Measurements from ENCODE around the gene POLR2H. TPM values are rescaled to one million over a fixed set of nuclear protein-coding genes. Genes with fewer than 3 reads are reported as not detected.

Gene POLR2H
- polyA plus RNA-seq, 5 donors: 80.2 to 98.2 (median 89.6) TPM

Other genes with a start within 250 kb of the POLR2H start
- gene EIF2B5, start 226.4 kb upstream of the POLR2H start, polyA plus RNA-seq (ENCODE audit: insufficient read depth in 1 of 5, insufficient read length in 5 of 5, low replicate concordance in 1 of 5): 10 to 100 TPM; 54.5 to 61.9 (median 56.8) TPM
- 100 to 1,000 TPM in 2 of 5 donors, 10 to 100 TPM in 3; 69.5 to 103 (median 96.1) TPM for gene DVL3, start 206.3 kb upstream of the POLR2H start, polyA plus RNA-seq (ENCODE audit: insufficient read depth in 1 of 5, insufficient read length in 5 of 5, low replicate concordance in 1 of 5)
- 100 to 1,000 TPM; 318 to 368 (median 328) TPM for gene AP2M1, start 186.9 kb upstream of the POLR2H start, polyA plus RNA-seq (ENCODE audit: insufficient read depth in 1 of 5, insufficient read length in 5 of 5, low replicate concordance in 1 of 5)
- 10 to 100 TPM; 52.0 to 70.3 (median 63.0) TPM for gene ABCF3, start 175.5 kb upstream of the POLR2H start, polyA plus RNA-seq (ENCODE audit: insufficient read depth in 1 of 5, insufficient read length in 5 of 5, low replicate concordance in 1 of 5)
- 1 to 10 TPM in 4 of 5 donors, under 1 TPM in 1; 0.95 to 2.2 (median 1.6) TPM for gene VWA5B2, start 132.1 kb upstream of the POLR2H start, polyA plus RNA-seq (ENCODE audit: insufficient read depth in 1 of 5, insufficient read length in 5 of 5, low replicate concordance in 1 of 5)
- 10 to 100 TPM; 23.0 to 37.6 (median 25.5) TPM for gene ALG3, start 112.7 kb upstream of the POLR2H start, polyA plus RNA-seq (ENCODE audit: insufficient read depth in 1 of 5, insufficient read length in 5 of 5, low replicate concordance in 1 of 5)
- 1 to 10 TPM; 1.8 to 4.0 (median 2.5) TPM for gene EEF1AKMT4, start 112.0 kb upstream of the POLR2H start, polyA plus RNA-seq (ENCODE audit: insufficient read depth in 1 of 5, insufficient read length in 5 of 5, low replicate concordance in 1 of 5)
- gene CAMK2N2, start 100.2 kb upstream of the POLR2H start, polyA plus RNA-seq (ENCODE audit: insufficient read depth in 1 of 5, insufficient read length in 5 of 5, low replicate concordance in 1 of 5): under 1 TPM; 0.13 to 0.29 (median 0.16) TPM
- gene ECE2, start 85.7 kb upstream of the POLR2H start, polyA plus RNA-seq (ENCODE audit: insufficient read depth in 1 of 5, insufficient read length in 5 of 5, low replicate concordance in 1 of 5): under 1 TPM in 1 of 5 donors, not detected in 4; 0.13 TPM
- 100 to 1,000 TPM; 183 to 213 (median 205) TPM for gene PSMD2, start 62.5 kb upstream of the POLR2H start, polyA plus RNA-seq (ENCODE audit: insufficient read depth in 1 of 5, insufficient read length in 5 of 5, low replicate concordance in 1 of 5)
- 100 to 1,000 TPM; 141 to 216 (median 161) TPM for gene EIF4G1, start 47.1 kb upstream of the POLR2H start, polyA plus RNA-seq (ENCODE audit: insufficient read depth in 1 of 5, insufficient read length in 5 of 5, low replicate concordance in 1 of 5)
- gene FAM131A, start 24.1 kb upstream of the POLR2H start, polyA plus RNA-seq (ENCODE audit: insufficient read depth in 1 of 5, insufficient read length in 5 of 5, low replicate concordance in 1 of 5): 10 to 100 TPM in 4 of 5 donors, 1 to 10 TPM in 1; 10.0 to 17.4 (median 15.7) TPM
- gene CLCN2, start 105 bp upstream of the POLR2H start, polyA plus RNA-seq (ENCODE audit: insufficient read depth in 1 of 5, insufficient read length in 5 of 5, low replicate concordance in 1 of 5): 10 to 100 TPM in 2 of 5 donors, 1 to 10 TPM in 3; 8.6 to 12.5 (median 9.8) TPM
- 1 to 10 TPM; 1.1 to 2.4 (median 1.7) TPM for gene THPO, start 16.5 kb downstream of the POLR2H start, polyA plus RNA-seq (ENCODE audit: insufficient read depth in 1 of 5, insufficient read length in 5 of 5, low replicate concordance in 1 of 5)
- 10 to 100 TPM; 11.6 to 15.4 (median 15.0) TPM for gene CHRD, start 18.3 kb downstream of the POLR2H start, polyA plus RNA-seq (ENCODE audit: insufficient read depth in 1 of 5, insufficient read length in 5 of 5, low replicate concordance in 1 of 5)
- gene EPHB3, start 200.1 kb downstream of the POLR2H start, polyA plus RNA-seq (ENCODE audit: insufficient read depth in 1 of 5, insufficient read length in 5 of 5, low replicate concordance in 1 of 5): 10 to 100 TPM; 17.7 to 35.0 (median 25.2) TPM

All from right lung (tissue), 5 donors.